H1 (cell line): ENCODE results near the gene SETDB2.

ENCODE experiments used
- CBX8 ChIP-seq: fragments of 300-800, 300-1000 bp; sonication (generic); IDR thresholded peaks from 2 replicates; pipeline ENCODE4 v1.7.1; 2016; ENCODE audit warnings: low read depth, low read length, borderline replicate concordance
- EP300 ChIP-seq, 2 experiments: IDR thresholded peaks; 1 replicate in 1 of 2; 2 replicates in 1 of 2; pipeline ENCODE4 v1.6.1; 2011 to 2012; ENCODE audit warnings: low read depth in 2 of 2, low read length in 2 of 2, mild to moderate bottlenecking in 2 of 2, borderline replicate concordance in 1 of 2, inconsistent platforms in 1 of 2, moderate library complexity in 1 of 2
- MAFK ChIP-seq: IDR thresholded peaks from 2 replicates; pipeline ENCODE4 v1.6.1; 2012; ENCODE audit warnings: low read depth, mild to moderate bottlenecking, improper control_type of control experiment, low read length
- NANOG ChIP-seq: IDR thresholded peaks from 2 replicates; pipeline ENCODE4 v1.6.1; 2011; ENCODE audit warnings: low read length, low read depth, mild to moderate bottlenecking, inconsistent platforms; ENCODE audit not compliant: insufficient read depth, poor library complexity, severe bottlenecking
- POLR2A ChIP-seq, 2 experiments: IDR thresholded peaks; 1 replicate in 1 of 2; 2 replicates in 1 of 2; pipeline ENCODE4 v1.6.1; 2011; ENCODE audit warnings: low read depth in 2 of 2, low read length in 2 of 2, mild to moderate bottlenecking in 2 of 2; ENCODE audit errors: control extremely low read depth in 1 of 2
- POLR2AphosphoS5 ChIP-seq: IDR thresholded peaks from 2 replicates; pipeline ENCODE4 v1.6.1; 2011; ENCODE audit warnings: low read depth, low read length
- SUZ12 ChIP-seq: fragments of 200-600 bp; sonication (generic); IDR thresholded peaks from 2 replicates; pipeline ENCODE4 v1.6.1; 2012; ENCODE audit warnings: mild to moderate bottlenecking, inconsistent platforms, low read length, moderate library complexity, mixed read lengths
- TAF1 ChIP-seq: IDR thresholded peaks from 2 replicates; pipeline ENCODE4 v1.6.1; 2011; ENCODE audit warnings: mild to moderate bottlenecking, low read depth, low read length
- TBP ChIP-seq: IDR thresholded peaks from 2 replicates; pipeline ENCODE4 v1.6.1; 2011; ENCODE audit warnings: low read depth, low read length, improper control_type of control experiment
- TF ChIP-seq, protein P1 (sequence below), 3 experiments: IDR thresholded peaks; 1 replicate in 2 of 3; 2 replicates in 1 of 3; pipeline versions ENCODE4 v1.5.1 to v1.6.1; 2011; ENCODE audit warnings: low read length in 3 of 3, mild to moderate bottlenecking in 3 of 3, inconsistent platforms in 2 of 3, low read depth in 1 of 3, moderate library complexity in 1 of 3; ENCODE audit not compliant: insufficient read depth in 1 of 3; ENCODE audit errors: control extremely low read depth in 1 of 3

DNA sequence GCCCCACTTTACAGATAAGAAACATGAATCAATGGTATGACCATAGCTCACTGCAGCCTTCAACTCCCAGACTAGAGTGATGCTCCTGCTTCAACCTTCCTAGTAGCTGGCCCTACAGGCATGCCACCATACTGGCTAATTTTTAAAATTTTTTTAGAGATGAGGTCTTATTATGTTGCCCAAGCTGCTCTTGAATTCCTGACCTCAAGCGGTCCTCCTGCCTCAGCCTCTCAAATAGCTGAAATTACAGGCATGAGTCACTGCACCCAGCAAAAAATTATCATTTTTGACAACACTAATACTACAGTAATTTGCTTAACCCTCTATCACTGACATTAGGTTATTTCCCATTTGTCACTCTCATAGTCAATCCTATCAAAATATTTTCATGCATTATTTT lies 15.0 kb upstream of the SETDB2 start:
- TF ChIP-seq POLR2A (IDR thresholded peaks at IDR 0.05; ENCODE audit: control extremely low read depth in 1 of 2, low read depth in 2 of 2, low read length in 2 of 2) (no peak), POLR2AphosphoS5 (no peak), NANOG (no peak), MAFK (no peak), EP300 (IDR thresholded peaks at IDR 0.05; ENCODE audit: borderline replicate concordance in 1 of 2, low read depth in 2 of 2, low read length in 2 of 2) (no peak), TAF1 (no peak), TBP (no peak), SUZ12 (no peak), CBX8 (no peak)
- TF ChIP-seq, protein P1, sequence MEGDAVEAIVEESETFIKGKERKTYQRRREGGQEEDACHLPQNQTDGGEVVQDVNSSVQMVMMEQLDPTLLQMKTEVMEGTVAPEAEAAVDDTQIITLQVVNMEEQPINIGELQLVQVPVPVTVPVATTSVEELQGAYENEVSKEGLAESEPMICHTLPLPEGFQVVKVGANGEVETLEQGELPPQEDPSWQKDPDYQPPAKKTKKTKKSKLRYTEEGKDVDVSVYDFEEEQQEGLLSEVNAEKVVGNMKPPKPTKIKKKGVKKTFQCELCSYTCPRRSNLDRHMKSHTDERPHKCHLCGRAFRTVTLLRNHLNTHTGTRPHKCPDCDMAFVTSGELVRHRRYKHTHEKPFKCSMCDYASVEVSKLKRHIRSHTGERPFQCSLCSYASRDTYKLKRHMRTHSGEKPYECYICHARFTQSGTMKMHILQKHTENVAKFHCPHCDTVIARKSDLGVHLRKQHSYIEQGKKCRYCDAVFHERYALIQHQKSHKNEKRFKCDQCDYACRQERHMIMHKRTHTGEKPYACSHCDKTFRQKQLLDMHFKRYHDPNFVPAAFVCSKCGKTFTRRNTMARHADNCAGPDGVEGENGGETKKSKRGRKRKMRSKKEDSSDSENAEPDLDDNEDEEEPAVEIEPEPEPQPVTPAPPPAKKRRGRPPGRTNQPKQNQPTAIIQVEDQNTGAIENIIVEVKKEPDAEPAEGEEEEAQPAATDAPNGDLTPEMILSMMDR (IDR thresholded peaks at IDR 0.05; ENCODE audit: control extremely low read depth in 1 of 3, insufficient read depth in 1 of 3, low read depth in 1 of 3, low read length in 3 of 3): no peak
